HG02588 (cell line): ENCODE measurements around the gene PLD1.
"Not testable (repeated sequence)": the region's sequence is repeated elsewhere in the genome, so short reads cannot be mapped to it uniquely, and the experiment has no call there.

Experiments
- ATAC-seq: cut with Tn5 transposase; IDR thresholded peaks from one replicate; pipeline ENCODE4 v1.9.1; 2021; ENCODE audit warnings: mild to moderate bottlenecking, moderate library complexity; ENCODE audit not compliant: unreplicated experiment

Gene PLD1, protein sequence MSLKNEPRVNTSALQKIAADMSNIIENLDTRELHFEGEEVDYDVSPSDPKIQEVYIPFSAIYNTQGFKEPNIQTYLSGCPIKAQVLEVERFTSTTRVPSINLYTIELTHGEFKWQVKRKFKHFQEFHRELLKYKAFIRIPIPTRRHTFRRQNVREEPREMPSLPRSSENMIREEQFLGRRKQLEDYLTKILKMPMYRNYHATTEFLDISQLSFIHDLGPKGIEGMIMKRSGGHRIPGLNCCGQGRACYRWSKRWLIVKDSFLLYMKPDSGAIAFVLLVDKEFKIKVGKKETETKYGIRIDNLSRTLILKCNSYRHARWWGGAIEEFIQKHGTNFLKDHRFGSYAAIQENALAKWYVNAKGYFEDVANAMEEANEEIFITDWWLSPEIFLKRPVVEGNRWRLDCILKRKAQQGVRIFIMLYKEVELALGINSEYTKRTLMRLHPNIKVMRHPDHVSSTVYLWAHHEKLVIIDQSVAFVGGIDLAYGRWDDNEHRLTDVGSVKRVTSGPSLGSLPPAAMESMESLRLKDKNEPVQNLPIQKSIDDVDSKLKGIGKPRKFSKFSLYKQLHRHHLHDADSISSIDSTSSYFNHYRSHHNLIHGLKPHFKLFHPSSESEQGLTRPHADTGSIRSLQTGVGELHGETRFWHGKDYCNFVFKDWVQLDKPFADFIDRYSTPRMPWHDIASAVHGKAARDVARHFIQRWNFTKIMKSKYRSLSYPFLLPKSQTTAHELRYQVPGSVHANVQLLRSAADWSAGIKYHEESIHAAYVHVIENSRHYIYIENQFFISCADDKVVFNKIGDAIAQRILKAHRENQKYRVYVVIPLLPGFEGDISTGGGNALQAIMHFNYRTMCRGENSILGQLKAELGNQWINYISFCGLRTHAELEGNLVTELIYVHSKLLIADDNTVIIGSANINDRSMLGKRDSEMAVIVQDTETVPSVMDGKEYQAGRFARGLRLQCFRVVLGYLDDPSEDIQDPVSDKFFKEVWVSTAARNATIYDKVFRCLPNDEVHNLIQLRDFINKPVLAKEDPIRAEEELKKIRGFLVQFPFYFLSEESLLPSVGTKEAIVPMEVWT

DNA sequence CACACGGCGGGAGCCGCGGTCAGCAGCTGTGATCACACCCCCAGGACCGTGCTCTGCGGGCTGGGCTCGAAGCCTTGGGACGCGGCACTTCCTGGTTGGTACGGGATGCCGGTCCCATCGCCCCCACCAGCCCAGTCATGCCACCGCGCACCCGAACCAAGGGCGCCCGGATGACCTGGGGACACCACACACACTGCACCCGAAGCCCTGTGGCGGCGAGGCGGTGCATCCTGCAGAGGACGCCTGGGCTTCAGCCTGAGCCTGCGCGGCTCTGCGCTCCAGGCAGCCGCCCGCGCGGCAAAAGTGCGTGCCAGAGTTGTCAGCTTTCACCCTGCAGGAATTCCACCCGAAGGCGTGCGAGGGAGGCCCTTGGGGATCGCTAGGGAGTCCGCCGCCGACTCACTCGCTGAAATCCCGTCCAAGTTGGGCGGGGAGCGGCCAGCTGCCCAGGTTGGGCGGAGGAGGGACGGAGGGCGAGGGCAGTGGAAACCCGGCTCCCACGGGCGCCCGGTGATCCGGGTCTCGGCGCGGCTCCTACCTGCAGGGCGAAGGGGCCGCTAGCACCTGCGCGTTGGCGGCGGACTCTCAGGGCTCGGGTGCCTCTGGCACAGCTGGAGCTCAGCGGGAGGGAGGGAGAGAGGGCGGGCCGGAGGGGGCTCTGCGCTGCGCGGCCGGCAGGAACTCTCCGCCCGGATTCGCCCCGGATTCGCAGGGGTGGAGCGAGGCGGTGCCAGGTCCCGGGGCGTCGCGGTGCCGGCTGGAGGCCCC lies at the start of gene PLD1:
TSS of gene PLD1 (minus strand) at position 623 of the 768 bp plus-strand sequence. CDS start 72,432 bp downstream, outside the sequence.
- ATAC-seq, result peak; percentile 55

- ATAC-seq, result not testable (repeated sequence)
Measured at GRCh38 chr3:171858770-171859169, 48.5 kb upstream of the PLD1 start.

DNA sequence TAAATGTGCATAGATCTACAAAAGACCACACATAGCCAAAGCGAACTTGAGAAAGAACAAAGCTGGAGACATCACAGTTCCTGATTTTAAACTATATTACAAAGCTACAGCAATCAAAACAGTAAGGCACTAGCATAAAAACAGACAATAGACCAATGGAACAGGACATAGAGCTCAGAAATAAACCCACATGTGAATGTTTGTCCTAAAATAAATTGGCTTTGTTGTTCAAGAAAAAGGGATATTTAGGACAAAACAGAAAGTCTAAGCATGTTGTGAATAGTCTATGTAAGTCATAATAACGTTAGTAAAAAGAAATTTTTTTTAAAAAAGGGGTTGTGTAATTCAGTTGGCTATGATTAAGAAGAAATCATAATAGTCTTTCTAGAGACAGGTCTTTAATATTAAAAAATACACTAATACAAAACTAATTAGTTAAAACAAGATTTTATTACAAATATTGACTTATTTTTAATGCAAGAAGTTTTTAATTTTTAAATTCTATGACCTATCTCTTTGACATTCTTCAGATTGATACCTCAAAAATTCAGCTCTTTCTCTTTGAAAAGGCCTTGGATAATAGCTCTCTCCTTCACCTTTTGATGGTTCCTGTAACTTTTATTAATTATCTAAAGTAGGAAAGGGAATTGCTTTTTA lies 44.5 kb upstream of the PLD1 start:
- ATAC-seq, result no peak

GRCh38 chr3:171851660-171852058 lies 41.4 kb upstream of the PLD1 start:
- no peak for ATAC-seq

GRCh38 chr3:171850960-171851659 lies 40.8 kb upstream of the PLD1 start:
- ATAC-seq, result no peak

DNA sequence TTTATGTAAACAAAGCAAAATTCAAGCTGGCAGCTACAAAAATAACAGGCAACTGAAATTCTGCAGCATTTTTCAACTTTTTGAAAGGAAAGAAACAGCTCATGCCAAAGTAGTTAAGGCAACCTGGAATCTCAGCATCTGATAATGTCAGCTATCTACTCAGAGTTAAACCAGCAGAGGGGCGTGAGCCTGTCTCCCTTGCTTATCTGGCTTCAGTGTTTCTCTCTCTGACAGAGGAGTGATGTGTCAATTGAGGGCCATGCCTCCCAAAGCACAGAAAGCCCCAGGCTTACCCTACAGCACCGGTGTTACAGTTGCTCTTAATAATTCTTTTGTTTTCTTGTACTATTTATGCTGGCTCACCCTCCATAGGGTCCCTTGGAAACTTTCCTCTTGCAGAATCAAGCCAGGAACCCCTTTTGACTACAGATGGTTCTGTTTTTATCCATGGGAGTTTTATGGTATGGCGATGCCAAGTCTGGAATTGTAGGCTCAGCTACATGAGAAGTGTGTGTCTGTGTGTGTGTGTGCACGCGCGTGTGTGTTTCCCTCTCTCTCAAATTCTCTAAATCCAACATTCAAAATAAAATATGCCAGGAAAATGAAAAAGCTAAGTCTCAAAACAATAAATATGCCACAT lies 40.2 kb upstream of the PLD1 start:
- no peak for ATAC-seq

DNA sequence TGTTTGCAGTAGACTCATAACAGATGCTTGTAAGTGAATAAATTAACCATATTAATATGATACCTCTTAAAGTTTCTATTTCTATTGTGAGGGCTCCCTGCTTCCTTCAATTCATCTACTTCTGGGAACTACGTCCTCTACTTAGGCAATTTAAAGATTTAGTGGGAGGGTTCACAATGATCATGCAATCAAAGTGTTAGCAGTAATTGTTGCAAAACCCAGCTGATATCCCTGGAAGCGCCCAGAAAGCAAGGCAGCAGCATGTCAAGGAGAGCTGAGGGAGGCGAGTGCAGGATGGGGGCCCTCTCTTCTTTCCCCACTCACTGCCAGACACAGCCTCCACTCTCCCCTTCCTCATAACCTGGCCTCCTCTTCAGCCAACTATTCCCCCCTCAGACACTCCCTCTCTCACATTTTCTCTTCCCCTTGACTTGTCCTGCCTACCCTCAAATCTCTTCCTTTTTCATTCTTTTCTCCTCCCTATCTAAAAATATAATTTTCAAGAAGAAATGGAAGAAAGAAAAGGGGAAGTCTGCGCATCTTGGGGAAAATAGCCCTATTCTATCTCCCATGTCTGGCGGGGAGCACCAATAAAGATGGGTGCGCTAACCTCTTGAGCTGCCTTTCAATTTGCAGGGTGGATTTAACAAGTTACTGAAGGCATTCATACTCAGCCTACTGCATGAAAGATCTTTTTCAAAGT lies 39.5 kb upstream of the PLD1 start:
- ATAC-seq, result no peak

GRCh38 chr3:171847595-171848259 lies 37.4 kb upstream of the PLD1 start:
- no peak for ATAC-seq

DNA sequence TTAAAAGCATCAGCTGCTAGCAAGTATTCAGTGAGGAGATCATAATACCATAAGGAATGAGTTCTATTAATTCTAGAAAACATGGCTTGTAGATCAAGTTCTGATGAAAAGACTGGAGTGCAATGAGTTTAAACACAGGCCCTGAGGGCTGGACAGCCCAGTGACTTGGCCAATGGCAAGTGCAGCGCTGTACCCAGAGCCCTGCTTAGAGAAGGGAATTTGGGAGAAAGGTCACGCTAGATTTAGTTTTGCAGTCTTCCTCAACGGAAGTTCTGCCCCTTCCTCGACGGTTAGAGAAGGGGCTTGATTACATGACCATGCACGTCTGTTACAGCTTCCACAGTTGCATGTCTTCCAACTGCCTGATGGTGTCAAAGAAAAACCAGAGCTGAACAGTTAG lies 36.9 kb upstream of the PLD1 start:
- no peak for ATAC-seq

DNA sequence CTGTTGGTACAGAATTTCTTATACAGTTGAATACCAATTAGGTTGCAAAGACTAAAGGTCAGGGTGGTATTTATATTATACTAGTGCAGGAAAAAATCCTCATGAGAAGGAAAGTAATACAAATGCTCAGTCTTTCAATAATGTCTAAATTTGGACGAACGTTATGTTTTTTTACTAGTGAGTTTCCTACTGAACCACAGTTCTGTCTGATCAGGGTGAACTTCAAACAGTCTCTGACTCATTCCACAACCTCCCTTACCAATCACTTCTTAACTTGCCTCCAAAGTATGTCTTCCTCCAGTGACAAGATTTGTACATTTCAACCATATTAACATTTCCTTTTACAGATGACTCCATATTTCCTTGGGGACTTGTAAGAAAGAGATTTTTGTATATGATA lies 36.3 kb upstream of the PLD1 start:
- ATAC-seq, result peak; percentile 97

- ATAC-seq, result no peak
Measured at GRCh38 chr3:171845481-171846284, 35.4 kb upstream of the PLD1 start.

DNA sequence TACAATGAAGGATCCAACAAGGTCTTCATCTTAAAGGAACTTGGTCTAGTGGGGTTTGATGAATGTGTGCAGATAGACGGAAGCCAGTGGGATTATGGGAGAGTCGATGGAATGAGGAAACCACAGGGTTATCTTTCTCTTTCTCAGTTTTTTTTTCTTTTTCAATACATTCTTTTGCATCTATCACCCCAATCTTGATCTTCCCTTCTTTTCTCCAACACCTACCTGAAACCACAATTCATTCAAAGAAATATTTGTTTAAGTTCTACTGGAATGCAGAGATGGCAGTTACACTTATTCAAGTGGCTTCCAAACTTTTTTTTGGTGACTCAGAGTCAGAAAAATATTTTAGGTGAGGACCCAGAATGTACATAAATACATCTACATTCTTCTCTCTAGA lies 34.6 kb upstream of the PLD1 start:
- no peak for ATAC-seq

DNA sequence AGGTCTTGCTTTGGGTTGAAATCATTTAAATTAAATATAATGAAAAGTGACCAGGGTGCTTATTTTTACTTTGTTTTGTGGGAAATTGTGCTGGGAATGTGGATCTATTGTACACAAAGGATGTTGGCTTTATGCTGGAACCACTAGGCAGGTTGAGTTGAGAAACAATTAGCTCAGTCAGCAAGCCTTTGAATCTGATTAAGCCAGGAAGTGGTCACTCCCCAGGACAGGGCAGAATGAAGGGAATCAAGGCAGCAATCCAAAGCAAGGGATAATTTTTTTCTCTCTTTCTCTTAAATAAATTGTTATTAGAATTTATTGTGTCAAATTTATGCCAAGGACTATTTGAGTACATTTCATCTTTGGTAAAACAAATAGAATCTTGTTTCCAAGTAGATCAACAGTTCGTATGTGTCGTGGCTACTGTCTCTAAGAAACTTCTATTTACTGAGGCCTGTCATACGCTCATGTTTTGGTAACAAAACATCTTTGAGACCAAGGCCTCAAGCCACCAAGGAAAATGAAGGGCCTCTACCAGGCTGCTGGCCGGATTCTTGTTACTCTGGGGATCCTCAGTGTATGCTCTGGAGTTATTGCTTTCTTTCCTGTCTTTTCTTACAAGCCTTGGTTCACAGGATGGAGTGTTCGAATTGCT lies 32.7 kb upstream of the PLD1 start, which contains the start of gene TMEM212:
TSS of gene TMEM212 (plus strand) at position 486 of the 655 bp plus-strand sequence. CDS start at position 521, 35 bp downstream.
- ATAC-seq, result no peak

DNA sequence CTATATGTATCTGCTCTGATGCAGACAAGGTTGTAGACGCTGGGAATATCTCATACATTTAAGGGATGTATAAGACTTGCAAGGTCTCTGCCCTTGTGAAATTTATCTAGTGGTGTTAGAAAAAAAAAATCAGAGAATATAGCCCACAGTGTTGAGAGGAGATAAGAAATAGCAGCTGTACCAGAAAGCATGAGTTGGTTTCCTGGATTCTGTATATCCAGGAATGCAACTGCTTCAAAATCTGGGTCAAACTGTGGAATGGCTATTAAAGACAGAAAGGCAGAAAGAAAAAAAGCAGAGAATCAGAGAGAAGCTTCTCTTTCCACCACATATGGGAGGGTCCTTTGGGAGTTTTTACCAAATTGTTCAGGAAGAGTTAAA lies 31.3 kb upstream of the PLD1 start:
- ATAC-seq, result no peak

DNA sequence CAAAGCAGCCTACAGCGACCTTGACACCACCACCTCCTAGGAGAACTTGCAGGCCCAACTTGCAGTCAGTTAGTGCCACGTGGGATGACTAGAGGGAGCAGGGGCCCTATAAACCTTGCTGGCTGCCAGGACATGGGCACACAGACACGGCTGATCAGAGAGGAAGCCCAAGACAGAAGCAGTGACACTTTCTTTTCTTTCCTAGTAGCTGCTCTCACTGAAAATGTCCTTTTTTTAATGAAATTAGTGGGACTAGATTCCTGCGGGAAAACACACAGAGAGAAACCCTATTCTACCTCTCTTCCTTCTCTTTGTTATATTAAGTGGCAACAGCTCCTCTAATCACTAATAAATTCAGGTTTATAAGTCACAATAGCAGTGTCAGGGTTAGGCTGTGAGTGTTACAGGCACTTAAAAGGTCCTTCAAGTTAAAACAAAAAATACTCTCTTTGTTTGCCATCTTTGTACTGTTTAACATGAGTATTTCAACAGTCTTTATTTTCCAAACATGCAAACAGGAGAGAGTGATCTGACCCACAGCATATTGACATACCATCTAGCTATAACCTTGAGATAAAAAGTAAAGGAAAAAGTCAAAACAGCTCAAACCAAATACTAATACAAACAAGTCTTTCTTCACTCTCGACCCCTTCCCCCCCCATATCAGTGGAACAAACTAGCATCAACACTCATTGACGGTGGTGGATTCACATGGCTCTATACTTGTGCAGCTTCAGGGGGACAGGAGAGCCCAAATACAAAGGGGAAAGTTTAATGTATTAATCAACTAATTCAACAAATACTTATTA lies 30.7 kb upstream of the PLD1 start:
- ATAC-seq, result no peak

GRCh38 chr3:171840445-171840810 lies 30.1 kb upstream of the PLD1 start:
- ATAC-seq, result no peak
